Measurements from ENCODE around the gene TBL1Y.

DNA sequence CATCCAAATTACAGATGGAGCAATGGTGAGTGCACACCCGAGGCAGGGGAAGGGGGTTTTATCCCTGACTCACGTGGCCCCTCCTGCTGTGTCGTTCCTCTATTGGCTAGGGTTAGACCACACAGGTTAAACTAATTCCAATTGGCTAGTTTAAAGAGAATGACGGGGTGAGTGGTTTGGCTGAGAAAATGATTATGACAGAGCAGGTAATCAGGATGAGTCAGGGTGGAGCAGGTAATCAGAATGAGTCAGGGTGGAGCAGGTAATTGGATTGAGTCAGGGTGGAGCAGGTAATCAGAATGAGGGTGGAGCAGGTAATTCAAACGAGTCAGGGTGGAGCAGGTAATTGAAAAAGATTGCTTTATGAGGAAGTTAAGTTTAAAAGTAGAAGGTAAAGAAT, 146.4 kb downstream of the TBL1Y start:
- TF ChIP-seq ZFP3 (CRISPR knock-in tag; IDR thresholded peaks at IDR 0.05), result no peak
- no peak for TF ChIP-seq GLIS3 (CRISPR knock-in tag; IDR thresholded peaks at IDR 0.05)
- no peak for TF ChIP-seq PATZ1 (CRISPR knock-in tag; IDR thresholded peaks at IDR 0.05; ENCODE audit: borderline replicate concordance)
- TF ChIP-seq TOX (CRISPR knock-in tag; IDR thresholded peaks at IDR 0.05; ENCODE audit: borderline replicate concordance), result no peak
- no peak for TF ChIP-seq OSR1 (CRISPR knock-in tag; IDR thresholded peaks at IDR 0.05)
